ENCODE data around the gene TNFRSF19.

Gene TNFRSF19

DNA sequence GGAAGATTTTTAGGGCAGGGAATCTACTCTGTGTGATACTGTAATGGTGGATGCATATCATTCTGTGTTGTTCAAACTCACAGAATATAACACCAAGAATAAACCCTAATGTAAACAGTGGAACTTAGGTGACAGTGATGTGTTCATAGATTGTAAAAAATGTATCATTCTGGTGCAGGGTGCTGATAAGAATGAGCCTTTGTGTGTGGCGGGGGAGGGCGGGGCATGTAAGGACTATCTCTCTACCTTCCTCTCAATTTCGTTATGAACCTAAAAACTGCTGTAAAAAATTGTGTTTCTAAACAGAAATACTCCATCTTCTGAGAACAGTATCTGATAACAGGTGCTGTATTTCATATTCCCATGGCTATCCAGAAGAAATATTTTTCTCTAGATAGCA is 35.6 kb downstream of the TNFRSF19 start:
- no peak for DNase-seq (ENCODE audit: low spot score)

GRCh38 chr13:23608138-23608537 is 37.9 kb downstream of the TNFRSF19 start:
- DNase-seq (ENCODE audit: low spot score) = no peak

DNA sequence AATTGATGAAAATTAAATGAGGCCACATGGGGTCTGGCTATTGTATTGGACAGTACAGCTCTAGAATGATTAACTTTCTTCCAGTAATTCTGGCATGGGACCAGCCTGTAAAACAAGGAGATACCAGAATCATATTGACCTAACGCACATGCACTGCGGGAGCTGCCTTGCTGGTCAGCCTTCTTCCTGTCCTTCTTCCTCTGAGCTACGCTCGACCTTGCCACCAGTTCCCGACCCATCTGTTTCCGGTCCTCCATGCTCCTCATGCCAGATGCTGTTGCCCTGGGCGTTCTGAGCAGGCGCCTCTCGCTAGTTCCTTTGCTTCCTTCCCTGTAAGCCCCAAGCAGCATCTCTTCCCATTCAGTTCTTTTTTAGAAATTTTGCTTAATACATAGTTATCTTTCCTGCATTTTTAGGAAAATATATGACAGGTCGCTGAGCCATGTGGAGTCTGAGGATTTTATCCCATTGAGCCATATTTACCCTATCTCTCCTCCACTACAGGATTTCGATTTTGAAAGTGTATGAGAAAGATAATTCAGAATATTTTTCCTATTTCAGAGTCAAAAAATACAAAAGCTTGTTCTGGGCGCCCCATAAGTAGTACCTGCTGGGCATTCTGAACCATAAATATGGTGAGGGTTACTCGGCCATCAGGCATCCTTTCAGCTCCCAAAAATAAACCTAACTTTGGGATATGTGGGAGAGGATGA is 38.6 kb downstream of the TNFRSF19 start:
- DNase-seq (ENCODE audit: low spot score) = no peak

- peak; percentile 36 for DNase-seq (ENCODE audit: low spot score)
Observed at GRCh38 chr13:23609414-23609760, 39.2 kb downstream of the TNFRSF19 start.

DNA sequence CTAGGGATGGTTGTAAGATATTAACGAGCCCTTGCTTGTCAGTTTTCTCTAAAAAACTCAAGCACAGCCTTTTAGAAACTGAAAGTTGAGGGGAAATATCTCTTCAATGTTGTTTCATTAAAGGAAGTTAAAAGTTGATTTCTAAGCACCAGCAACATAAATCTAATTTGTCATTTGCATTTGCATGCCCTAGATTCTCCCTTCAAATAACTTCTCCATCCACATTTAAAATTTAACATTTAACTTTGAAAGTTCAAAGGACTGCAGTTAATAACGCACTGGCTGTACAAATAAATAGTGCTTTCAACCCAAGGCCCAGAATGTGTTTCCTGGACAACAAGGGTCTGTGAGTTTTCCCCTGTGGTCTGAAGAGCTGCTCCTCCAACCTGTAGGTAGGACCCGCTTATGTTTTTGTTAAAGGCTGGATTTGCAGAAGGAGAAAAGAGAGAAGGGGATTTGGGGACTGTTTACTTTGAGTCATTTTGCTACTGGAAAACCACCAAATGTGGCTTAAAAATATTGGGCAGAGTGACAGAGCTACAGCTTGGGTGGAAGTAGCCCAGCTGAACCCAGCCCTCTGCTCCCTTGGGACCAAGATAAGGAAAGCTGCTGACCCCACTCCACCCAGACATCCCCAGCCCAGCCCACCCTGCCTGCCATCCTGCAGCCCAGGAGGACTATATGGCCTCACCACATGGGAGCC is 39.8 kb downstream of the TNFRSF19 start:
- DNase-seq (ENCODE audit: low spot score) = no peak

GRCh38 chr13:23610966-23611491 is 40.8 kb downstream of the TNFRSF19 start:
- no peak for DNase-seq (ENCODE audit: low spot score)

GRCh38 chr13:23612182-23612581 is 42.0 kb downstream of the TNFRSF19 start:
- no peak for DNase-seq (ENCODE audit: low spot score)

- no peak for DNase-seq (ENCODE audit: low spot score)
Observed at GRCh38 chr13:23612731-23613130, 42.5 kb downstream of the TNFRSF19 start.

DNA sequence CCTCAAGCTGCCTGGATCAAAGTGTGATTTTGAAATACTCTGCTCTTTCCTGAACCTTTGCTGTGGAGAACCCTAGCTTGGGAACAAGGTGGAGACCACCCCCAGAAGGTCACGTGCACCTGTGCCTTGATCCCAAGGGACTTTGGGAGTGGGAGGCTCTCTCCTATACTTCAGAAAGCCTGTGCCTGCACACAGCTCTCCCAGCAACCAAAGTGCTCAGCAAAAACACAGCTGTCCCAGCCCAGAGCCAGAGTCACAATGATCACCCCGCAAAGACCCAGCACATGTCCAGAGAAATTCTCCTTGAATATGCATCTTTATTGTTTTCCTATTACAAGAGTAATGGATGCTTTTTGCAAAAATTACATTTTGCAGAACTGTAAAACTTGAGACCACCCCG is 43.4 kb downstream of the TNFRSF19 start:
- DNase-seq (ENCODE audit: low spot score) = no peak

- DNase-seq (ENCODE audit: low spot score) = no peak
Observed at GRCh38 chr13:23615395-23616081, 45.3 kb downstream of the TNFRSF19 start.

DNA sequence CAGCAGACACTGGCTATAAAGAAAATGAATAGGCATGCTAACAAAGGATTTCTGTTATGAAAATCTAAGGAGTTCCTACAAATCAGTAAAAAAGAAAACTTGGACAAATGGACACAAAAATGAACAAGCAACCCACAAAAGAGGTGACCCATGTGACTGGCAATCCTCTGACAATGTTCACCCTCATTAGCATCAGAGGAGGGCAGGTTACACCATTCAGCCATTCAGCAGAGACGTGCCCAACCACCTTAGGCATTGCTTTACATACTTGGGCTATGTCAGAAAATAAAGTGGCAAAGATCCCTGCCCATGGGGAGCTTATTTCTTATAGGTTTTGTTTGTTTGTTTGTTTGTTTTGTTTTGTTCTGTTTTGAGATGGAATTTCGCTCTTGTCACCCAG is 46.0 kb downstream of the TNFRSF19 start:
- DNase-seq (ENCODE audit: low spot score) = no peak

DNA sequence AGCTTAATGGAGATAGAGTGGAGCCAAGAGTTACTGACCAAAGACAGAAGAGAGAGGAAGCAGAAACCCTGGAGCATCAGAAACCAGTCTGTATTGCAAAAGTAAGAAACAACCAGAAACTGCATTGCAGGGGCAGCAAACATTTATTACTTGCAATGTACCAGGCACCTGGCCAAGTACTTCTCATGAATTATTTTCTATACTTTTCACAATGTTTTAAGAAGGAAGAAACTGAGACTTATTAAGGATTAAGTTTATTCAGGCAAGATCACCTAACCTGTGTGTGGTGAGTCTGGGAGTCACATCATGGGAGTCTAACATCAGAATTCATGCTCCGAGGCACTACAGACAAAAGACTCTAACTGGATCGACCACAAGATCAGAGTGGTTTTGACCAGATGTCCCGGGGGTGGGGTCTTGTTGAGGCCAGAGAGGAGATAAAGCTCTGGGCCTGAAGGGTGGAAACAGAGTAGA is 47.4 kb downstream of the TNFRSF19 start:
- no peak for DNase-seq (ENCODE audit: low spot score)

DNA sequence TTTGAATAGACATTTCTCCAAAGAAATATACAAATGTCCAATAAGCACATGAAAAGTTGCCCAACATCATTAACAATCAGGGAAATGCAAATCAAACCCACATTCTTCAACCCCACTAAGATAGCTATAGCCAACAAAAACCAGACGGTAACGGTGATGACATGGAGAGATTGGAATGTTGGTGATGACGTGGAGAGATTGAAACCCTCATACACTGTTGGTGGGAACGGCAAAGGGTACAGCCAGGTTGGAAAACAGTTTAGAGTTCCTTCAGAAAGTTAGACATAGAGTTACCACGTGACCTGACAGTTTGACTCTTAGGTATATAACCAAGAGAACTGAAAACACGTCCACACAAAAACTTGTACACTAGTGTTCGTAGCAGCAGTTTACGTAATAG is 48.1 kb downstream of the TNFRSF19 start:
- DNase-seq (ENCODE audit: low spot score) = no peak

DNA sequence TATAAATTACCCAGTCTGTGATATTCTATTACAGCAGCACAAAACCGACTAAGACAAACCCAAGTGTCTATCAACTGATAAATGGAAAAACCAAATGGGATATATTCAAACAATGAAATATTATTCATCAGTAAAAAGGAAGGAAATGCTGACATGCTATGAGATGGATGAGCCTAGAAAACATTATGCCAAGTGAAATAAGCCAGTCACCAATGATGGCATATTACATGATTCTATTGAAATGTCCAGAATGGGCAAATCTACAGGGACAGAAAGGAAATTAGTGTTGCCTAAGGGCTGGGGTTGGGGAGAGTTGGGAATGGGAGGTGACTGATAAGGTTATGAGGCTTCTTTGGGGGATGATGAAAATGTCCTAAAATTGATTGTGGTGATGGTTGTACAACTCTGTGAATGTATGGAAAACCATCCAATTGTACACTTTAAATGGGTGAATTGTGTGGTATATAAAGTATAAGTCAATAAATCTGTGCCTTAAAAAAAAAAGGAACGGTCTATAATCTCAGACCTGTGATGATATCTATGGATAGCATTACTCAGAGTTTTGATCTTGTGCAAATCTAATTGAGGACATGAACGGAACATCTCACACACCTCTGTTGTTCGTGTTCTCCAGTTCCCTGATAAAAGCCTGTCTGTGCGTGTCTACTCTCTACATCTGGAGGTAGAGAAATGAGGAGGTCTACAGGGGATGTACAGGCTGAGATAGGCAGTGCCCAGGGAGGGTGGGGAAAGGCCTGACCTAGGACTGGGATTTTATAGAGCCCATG is 49.0 kb downstream of the TNFRSF19 start:
- DNase-seq (ENCODE audit: low spot score) = no peak

- no peak for DNase-seq (ENCODE audit: low spot score)
Observed at GRCh38 chr13:23620211-23620610, 50.0 kb downstream of the TNFRSF19 start.

DNA sequence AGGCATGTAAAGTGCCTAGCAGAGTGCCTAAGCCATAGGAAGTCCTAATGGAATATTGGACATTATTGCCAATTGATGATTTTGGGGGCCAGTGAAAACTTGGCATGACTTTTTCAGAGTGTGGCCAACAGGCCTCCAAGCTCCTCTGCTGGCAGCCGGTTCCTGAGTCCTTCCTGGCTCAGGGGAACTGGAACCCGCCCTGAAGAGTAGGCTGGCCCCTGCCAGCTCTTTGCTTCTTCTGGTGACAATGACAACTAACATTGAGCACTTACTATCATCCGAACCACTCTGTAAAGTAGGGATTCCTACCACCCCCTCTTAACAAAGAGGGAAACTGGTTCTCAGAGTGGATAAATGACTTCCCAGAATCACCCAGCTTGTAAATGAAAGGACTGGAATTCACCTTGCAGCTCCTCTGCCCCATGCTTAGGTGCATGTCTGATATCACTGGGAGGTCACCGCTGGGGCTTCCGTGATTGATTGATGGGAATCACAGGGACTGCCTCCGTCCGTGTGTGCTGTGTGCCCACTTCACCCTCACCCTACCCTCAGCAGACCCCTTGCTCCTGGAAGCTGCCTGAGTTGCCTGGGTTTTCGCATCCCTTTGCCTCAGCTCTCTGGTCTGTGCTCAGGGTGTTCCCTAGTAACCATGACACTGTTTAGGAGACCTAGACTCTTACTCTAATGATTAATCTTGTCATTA is 50.6 kb downstream of the TNFRSF19 start:
- no peak for DNase-seq (ENCODE audit: low spot score)

DNA sequence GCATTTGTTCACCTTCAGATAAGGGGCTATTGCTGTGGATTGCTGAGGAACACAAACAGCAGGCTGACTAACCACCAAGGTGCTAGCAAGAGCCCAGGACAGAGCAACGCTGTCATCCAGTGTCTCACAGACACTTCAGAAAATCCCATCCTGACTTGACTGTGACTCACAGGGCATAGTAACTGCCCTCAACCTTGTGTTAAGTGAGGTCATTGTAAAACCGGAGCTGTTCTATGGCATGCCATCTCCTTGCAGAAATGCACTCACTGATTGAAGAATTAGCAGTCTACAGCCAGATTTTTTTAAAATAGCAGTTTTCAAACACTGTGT is 51.1 kb downstream of the TNFRSF19 start:
- no peak for DNase-seq (ENCODE audit: low spot score)

DNA sequence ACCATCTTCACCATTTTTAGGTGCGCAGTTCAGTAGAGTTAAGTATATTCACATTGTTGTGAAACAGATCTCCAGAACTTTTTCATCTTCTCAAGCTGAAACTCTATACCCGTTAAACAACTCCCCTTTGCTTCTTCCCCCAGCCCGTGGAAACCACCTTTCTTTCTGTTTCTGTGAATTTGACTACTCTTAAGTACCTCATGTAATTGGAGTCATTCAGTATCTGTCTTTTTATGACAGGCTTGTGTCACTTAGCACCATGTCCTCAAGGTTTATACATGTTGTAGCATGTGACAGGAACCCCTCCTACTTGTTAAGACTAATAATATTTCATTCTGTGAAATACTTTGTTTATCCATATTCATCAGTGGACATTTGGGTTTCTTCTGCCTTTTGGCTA is 52.8 kb downstream of the TNFRSF19 start:
- no peak for DNase-seq (ENCODE audit: low spot score)

DNA sequence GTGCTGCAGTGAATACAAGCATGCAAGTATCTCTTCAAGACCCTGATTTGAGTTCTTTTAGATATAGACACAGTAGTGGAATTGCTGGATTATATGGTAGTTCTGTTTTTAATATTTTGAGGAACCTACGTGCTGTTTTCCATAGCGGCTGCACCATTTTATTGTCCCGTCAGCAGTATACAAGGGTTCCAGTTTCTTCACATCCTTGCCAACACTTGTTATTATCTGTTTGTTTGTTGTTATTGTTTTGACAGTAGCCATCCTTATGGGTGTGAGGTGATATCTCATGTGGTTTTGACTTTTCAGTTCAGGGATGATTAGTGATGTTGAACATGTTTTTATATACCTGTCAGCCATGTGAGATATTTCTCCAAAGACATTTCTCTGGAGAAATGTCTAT is 53.2 kb downstream of the TNFRSF19 start:
- no peak for DNase-seq (ENCODE audit: low spot score)

DNA sequence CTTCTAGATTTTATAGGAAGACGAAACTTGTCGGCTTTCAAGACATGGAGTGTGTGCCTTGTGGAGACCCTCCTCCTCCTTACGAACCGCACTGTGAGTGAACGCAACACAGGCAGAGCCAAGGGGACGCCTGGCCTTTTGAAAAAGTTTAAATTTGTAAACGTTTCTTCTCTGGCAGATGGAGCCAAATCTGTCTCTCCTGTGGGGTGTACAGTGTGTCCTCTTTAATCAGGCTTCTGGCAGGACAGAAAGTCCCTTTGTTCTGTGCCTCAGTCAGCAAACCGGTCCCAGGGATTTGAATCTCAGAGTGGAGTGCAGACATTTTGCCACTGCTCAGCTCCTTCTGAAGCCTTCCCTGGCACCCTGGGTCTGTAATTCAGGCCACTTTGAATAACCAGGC is 56.5 kb downstream of the TNFRSF19 start:
- DNase-seq (ENCODE audit: low spot score) = no peak

DNA sequence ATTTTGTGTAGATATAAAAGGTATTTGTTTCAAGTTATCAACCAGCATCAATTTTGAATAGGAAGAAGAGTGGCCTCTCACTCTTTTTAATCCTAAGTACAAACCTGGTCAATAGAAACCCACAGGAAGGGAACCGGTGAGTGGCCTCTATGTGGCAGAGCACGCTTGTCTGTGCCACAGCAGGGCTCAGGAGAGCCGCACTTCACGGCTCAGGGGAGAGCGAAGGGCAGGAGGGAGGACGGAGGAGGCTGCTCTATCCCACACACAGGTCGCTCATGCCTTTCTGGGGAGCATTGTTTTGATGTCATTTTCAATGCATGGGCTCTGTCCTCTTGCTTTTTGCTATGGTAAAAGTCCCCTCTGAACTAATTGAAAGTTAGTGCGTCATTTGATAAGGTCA is 57.2 kb downstream of the TNFRSF19 start:
- DNase-seq (ENCODE audit: low spot score) = no peak

DNA sequence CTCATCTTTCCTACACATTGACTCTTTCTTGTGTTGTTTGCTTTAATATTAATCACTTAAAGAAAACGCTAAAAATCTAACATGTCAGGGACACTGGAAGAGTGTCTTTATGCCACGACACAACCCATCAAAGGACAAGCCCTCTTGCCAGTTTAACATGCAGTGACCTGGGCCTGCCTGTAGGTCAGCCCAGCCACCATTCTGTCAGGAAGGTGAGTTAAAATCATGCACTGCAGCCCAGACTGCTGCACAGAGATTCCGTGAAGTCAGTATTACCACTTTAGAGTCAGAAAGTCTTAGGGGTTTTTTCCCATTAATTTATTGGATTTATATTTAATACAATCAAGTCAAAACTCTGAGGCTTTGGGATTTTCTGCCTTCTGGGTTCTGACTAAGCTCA is 58.0 kb downstream of the TNFRSF19 start:
- peak; percentile 18 for DNase-seq (ENCODE audit: low spot score)

Data from iPS-NIHi11 (cell line).